HPDE6-E6E7 (cell line): ENCODE data around the gene DTX2.
"Not testable (repeated sequence)": the region's sequence is repeated elsewhere in the genome, so short reads cannot be mapped to it uniquely, and the experiment has no call there.

Experiments used
- DNase-seq: peaks from one replicate; pipeline ENCODE4 v3.0.0; 2011; ENCODE audit warnings: missing footprints; ENCODE audit errors: extremely low spot score

Gene DTX2

GRCh38 chr7:76511911-76512885, 50.7 kb downstream of the DTX2 start:
- DNase-seq = not testable (repeated sequence)

- no peak for DNase-seq
Measured at GRCh38 chr7:76512941-76513816, 51.7 kb downstream of the DTX2 start.

- DNase-seq = no peak
Measured at GRCh38 chr7:76513817-76514799, 52.6 kb downstream of the DTX2 start.

- DNase-seq = no peak
Measured at GRCh38 chr7:76514926-76515771, 53.6 kb downstream of the DTX2 start.

- DNase-seq = no peak
Measured at GRCh38 chr7:76515999-76516443, 54.5 kb downstream of the DTX2 start.

GRCh38 chr7:76516932-76517331, 55.4 kb downstream of the DTX2 start:
- DNase-seq = not testable (repeated sequence)

- not testable (repeated sequence) for DNase-seq
Measured at GRCh38 chr7:76526183-76526582, 64.7 kb downstream of the DTX2 start.

- DNase-seq = not testable (repeated sequence)
Measured at GRCh38 chr7:76531643-76532042, 70.1 kb downstream of the DTX2 start.

GRCh38 chr7:76543197-76543596, 81.7 kb downstream of the DTX2 start, which contains the start of gene SPDYE16:
Gene SPDYE16, minus strand, starts transcription at chr7:76543297. Its CDS starts 1,838 bp downstream, at chr7:76541459.
- not testable (repeated sequence) for DNase-seq

- peak; percentile 51 for DNase-seq
Measured at GRCh38 chr7:76549025-76549854, 87.7 kb downstream of the DTX2 start.

GRCh38 chr7:76549855-76550248, 88.3 kb downstream of the DTX2 start:
- DNase-seq = not testable (repeated sequence)

- DNase-seq = not testable (repeated sequence)
Measured at GRCh38 chr7:76551992-76552391, 90.5 kb downstream of the DTX2 start.
